Endothelial cell of hepatic sinusoid (primary cell): Measurements from ENCODE around the gene HSD17B14.
"Not testable (repeated sequence)": the region's sequence is repeated elsewhere in the genome, so short reads cannot be mapped to it uniquely, and the experiment has no call there.

ENCODE experiments used
- in situ Hi-C: cut with HindIII; loops from 2 replicates; pipeline ENCODE4 v1.10.0; 2017; ENCODE audit warnings: low sequenced_read_pairs

Gene HSD17B14

GRCh38 chr19:48802623-48803022, 33.7 kb downstream of the HSD17B14 start:
- in situ Hi-C loops = no loop called here

- in situ Hi-C loops = loop anchor here (5.0 to 10.0 kb wide), 3 partner anchors 43 to 188 kb away; partner anchors contain the start of gene NTN5
Measured at GRCh38 chr19:48799358-48800300, 36.7 kb downstream of the HSD17B14 start.

DNA sequence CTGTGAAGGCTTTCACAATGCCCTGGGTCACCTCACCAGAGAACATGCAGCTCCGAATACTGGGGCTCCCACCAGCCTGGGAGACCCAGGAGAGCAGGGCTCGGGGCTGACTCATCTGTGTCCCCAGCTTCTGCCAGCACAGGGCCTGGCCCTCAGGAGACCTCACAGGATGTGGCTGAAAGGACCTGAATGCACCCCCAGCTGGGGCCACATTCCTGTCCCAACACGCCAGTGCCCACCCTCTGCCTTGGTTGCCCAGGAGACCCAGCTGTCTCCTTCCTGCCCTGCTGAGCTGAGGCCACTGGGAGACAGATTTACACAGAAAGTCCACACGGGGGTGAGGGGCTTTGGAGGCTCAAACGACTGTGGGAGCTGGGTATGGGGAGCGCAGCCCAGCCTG, 37.4 kb downstream of the HSD17B14 start:
- in situ Hi-C loops = loop anchor here (5.0 to 10.0 kb wide), 3 partner anchors 43 to 188 kb away; partner anchors contain the start of gene NTN5

GRCh38 chr19:48797103-48797502, 39.2 kb downstream of the HSD17B14 start:
- in situ Hi-C loops = loop anchor here (5.0 to 10.0 kb wide), 3 partner anchors 45 to 190 kb away; partner anchors contain the start of gene NTN5

- in situ Hi-C loops = loop anchor here (5.0 to 10.0 kb wide), 3 partner anchors 46 to 191 kb away; partner anchors contain the start of gene NTN5
Measured at GRCh38 chr19:48796298-48797083, 39.8 kb downstream of the HSD17B14 start.

DNA sequence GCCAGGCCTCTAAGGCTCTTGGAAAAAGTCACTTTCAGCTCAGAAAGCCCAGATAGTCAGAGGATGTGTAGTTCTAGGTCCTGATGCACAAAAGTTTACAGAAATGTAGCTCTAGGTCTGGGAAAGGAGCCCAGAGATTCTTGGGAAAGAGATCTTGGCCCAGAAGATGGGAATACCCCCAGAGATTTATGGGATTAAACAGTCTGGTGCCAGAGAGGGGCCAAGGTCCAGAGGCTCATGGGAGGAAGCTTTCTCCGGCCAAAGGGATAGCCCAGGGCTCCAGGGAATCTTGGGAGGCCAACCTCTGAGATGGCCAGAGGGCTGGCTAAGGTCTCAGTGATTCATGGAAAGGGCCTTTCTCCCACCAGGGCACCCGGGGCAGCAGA, 40.6 kb downstream of the HSD17B14 start:
- in situ Hi-C loops = loop anchor here (5.0 to 10.0 kb wide), 3 partner anchors 47 to 192 kb away; partner anchors contain the start of gene NTN5

DNA sequence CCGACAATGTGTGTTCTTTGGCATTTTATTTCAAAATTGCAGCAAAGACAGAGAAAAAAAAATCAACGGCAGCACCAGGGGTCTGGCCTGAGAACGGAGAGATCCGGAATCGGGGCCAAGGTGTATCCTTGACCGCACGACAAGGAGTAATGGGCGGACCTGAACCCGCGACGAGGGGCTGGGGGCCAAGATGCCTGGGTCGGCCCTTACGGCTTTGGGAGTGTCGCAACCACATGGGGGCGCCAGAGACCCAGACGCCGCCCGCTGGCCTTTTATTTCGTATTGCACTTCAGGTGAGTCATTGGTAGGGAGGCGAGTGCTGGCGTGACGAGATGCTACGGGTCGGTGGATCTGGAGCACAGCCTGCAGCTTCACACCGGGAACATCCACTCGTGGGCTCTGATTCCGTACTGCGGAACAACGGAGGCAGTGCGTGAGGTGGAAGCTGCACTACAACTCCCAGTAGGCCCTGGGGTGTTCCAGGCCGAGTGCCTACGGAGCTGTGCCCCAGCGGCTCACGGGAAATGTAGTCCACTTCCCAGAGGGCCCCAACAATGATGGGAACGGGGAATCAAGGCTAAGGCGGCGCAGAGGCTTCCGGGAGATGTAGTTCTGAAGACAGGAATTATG, 41.1 kb downstream of the HSD17B14 start:
- in situ Hi-C loops = loop anchor here (5.0 to 10.0 kb wide), 3 partner anchors 47 to 192 kb away; partner anchors contain the start of gene NTN5

- in situ Hi-C loops = loop anchor here (10.0 kb wide), 1 partner anchor 119 kb away; the partner anchor contains the start of gene NTN5
Measured at GRCh38 chr19:48794291-48794690, 42.0 kb downstream of the HSD17B14 start.

- in situ Hi-C loops = loop anchor here (10.0 kb wide), 1 partner anchor 118 kb away; the partner anchor contains the start of gene NTN5
Measured at GRCh38 chr19:48793271-48793670, 43.0 kb downstream of the HSD17B14 start.

GRCh38 chr19:48787331-48787730, 49.0 kb downstream of the HSD17B14 start:
- in situ Hi-C loops = not testable (repeated sequence)

DNA sequence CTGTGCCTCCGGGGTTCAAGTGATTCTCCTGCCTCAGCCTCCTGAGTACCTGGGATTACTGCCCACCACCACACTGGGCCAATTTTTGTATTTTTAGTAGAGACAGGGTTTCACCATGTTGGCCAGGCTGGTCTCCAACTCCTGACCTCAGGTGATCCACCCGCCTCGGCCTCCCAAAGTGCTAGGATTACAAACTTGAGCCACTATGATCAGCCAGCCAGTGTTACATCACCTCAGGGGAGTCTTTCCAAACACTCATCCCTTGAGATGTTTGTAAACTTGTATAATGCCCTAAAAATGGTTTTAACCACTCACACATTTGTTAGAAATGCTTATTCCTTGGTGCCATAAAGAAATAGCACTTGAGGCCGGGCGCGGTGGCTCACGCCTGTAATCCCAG, 49.9 kb downstream of the HSD17B14 start:
- in situ Hi-C loops = not testable (repeated sequence)

- in situ Hi-C loops = no loop called here
Measured at GRCh38 chr19:48784527-48784926, 51.8 kb downstream of the HSD17B14 start.

GRCh38 chr19:48780631-48781391, 55.5 kb downstream of the HSD17B14 start:
- in situ Hi-C loops = no loop called here

GRCh38 chr19:48779636-48780035, 56.7 kb downstream of the HSD17B14 start:
- in situ Hi-C loops = no loop called here

- in situ Hi-C loops = no loop called here
Measured at GRCh38 chr19:48777720-48778119, 58.6 kb downstream of the HSD17B14 start.

GRCh38 chr19:48777139-48777538, 59.2 kb downstream of the HSD17B14 start:
- in situ Hi-C loops = no loop called here

DNA sequence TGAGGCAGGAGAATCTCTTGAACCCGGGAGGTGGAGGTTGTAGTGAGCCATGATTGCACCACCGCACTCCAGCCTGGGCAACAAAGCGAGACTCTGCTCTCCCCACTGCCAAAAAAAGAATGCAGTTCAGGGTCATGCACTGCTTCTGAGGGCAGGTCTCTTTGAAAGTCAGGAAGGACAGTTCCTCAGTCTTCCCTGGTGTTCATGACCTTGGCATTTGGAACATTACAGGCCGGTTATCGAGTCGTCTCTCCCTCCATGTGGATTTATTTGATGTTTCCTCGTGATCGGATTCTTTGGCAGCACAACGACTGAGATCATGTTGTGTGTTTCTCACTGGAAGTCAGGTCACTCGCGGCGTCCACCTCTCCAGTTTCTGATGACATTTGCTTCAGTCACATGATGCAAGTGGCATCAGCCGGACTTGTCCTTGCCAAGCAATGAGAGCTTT, 63.8 kb downstream of the HSD17B14 start:
- in situ Hi-C loops = no loop called here

- in situ Hi-C loops = no loop called here
Measured at GRCh38 chr19:48770734-48771472, 65.4 kb downstream of the HSD17B14 start.

GRCh38 chr19:48770266-48770665, 66.0 kb downstream of the HSD17B14 start:
- in situ Hi-C loops = no loop called here
